ENCODE results near the gene SCUBE3. TPM values are rescaled to one million over a fixed set of nuclear protein-coding genes. Genes with fewer than 3 reads are reported as not detected.

SCUBE3 gene
- total RNA-seq, 4 donors from 2014 or later: 0.37 to 0.68 (median 0.52) TPM

DNA sequence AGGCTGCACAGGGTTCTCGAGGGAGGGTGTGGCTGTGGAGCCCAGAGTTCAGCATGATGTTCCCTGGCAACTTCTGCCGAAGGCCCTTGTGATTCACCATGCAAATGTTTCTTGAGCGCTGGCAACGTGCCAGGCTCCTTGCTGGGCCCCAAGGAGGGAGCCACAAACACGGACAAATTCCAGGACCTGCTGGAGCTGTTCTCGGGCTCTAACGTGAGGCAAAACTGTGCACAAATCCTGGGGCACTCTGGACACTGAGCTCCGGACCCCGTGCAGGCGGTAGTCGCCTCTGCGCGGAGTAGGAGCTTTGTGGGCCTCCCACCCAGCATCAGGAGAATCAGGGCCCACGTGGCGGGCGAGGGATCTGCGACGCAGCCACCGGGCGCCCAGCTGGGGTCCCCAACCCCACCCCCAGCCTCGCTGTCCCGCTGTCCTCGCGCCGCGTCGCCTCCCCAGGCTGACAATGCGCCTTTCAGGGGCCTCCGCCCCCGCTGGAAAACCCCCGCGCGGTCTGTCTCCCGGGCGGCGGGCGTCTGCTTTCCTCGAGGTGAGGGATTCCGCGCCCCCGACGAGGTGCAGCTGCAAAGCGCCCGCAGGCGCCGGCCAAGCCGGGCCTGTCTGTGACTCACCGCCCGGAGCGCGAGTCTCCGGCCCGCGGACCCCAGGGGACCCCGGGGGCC lies 31.7 kb upstream of the SCUBE3 start:
- in situ Hi-C loops (cut with MboI; ENCODE audit: low pct_ligation_motif_present in 1 of 4, low pct_unique_long_range_greater_than_20kb in 1 of 4, low sequenced_read_pairs in 3 of 4): no loop called here
- intact Hi-C loops (cut with DNase I; ENCODE audit: low total_unique reads): no loop called here
- Histone ChIP-seq H3K36me3 (no peaks in the 10 kb centered on the region), H3K4me1 (peaks cover 5 to 14% (median 9%) of the 10 kb centered on the region in 4 donors), H3K27ac (peak overlapping the region in 3 of 4 donors; percentile 11 to 34 (median 20)), H3K9me3 (no peaks in the 10 kb centered on the region), H3K4me3 (no peak overlapping the region), H3K27me3 (no peaks in the 10 kb centered on the region)
- DNase-seq: peak; percentile 58
- TF ChIP-seq CTCF (IDR thresholded peaks at IDR 0.05): no peak
- TF ChIP-seq EP300 (IDR thresholded peaks at IDR 0.05; ENCODE audit: low read depth): no peak
- no peak for TF ChIP-seq POLR2AphosphoS5 (IDR thresholded peaks at IDR 0.05)
- no peak for TF ChIP-seq POLR2A (IDR thresholded peaks at IDR 0.05)
- 63% methylated on average over 54 of the region's 55 CpGs; no CpG with 5 or more reads in 1 of the 2 donors for WGBS, 2 donors (ENCODE audit: low coverage in 1 of 2)

- H3K27me3 ChIP-seq: no peaks in the 10 kb centered on the region
- DNase-seq: no peak
- peaks cover 5 to 14% (median 9%) of the 10 kb centered on the region in 4 donors for H3K4me1 ChIP-seq
- in situ Hi-C loops (cut with MboI; ENCODE audit: low pct_ligation_motif_present in 1 of 4, low pct_unique_long_range_greater_than_20kb in 1 of 4, low sequenced_read_pairs in 3 of 4): no loop called here
- 96 to 100% methylated on average over 1 to 2 of the region's 2 CpGs for whole genome bisulfite sequencing, 2 donors (ENCODE audit: low coverage in 1 of 2)
- no peak overlapping the region for H3K27ac ChIP-seq
- TF ChIP-seq POLR2A (IDR thresholded peaks at IDR 0.05): no peak
- TF ChIP-seq CTCF (IDR thresholded peaks at IDR 0.05): no peak
- TF ChIP-seq POLR2AphosphoS5 (IDR thresholded peaks at IDR 0.05): no peak
- no peak for TF ChIP-seq EP300 (IDR thresholded peaks at IDR 0.05; ENCODE audit: low read depth)
- no peaks in the 10 kb centered on the region for H3K9me3 ChIP-seq
- no peaks in the 10 kb centered on the region for H3K36me3 ChIP-seq
- intact Hi-C loops (cut with DNase I; ENCODE audit: low total_unique reads): no loop called here
- H3K4me3 ChIP-seq: no peak overlapping the region
These were observed 30.5 kb upstream of the SCUBE3 start for GRCh38 chr6:35183281-35183680.

DNA sequence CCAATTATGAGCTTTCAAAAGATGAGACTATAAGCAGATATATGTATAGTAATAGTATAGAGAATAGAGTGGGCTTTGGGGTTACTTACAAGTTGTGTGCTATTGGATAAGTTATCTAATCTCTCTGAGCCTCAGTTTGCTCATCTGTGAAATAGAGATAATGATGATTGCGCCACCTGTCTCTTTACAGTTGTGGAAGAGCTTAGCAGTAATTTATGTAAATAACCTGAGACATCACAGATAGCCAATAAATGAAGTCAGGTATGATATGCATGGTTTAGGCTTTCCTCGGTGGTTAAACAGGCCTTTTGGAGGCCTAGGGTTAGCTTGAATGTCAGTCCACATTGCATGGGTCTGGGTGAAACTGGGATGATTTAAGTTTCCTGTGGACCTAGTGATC lies 29.8 kb upstream of the SCUBE3 start:
- H3K9me3 ChIP-seq: no peaks in the 10 kb centered on the region
- H3K4me3 ChIP-seq: no peak overlapping the region
- 91 to 95% methylated on average over 2 of the region's 2 CpGs for WGBS, 2 donors (ENCODE audit: low coverage in 1 of 2)
- H3K27me3 ChIP-seq: no peaks in the 10 kb centered on the region
- H3K27ac ChIP-seq: no peak overlapping the region
- H3K4me1 ChIP-seq: peaks cover 5 to 14% (median 9%) of the 10 kb centered on the region in 4 donors
- intact Hi-C loops (cut with DNase I; ENCODE audit: low total_unique reads) (no loop called here), in situ Hi-C loops (cut with MboI; ENCODE audit: low pct_ligation_motif_present in 1 of 4, low pct_unique_long_range_greater_than_20kb in 1 of 4, low sequenced_read_pairs in 3 of 4) (no loop called here)
- TF ChIP-seq CTCF (IDR thresholded peaks at IDR 0.05) (no peak), POLR2A (IDR thresholded peaks at IDR 0.05) (no peak), EP300 (IDR thresholded peaks at IDR 0.05; ENCODE audit: low read depth) (no peak), POLR2AphosphoS5 (IDR thresholded peaks at IDR 0.05) (no peak)
- no peak for DNase-seq
- no peaks in the 10 kb centered on the region for H3K36me3 ChIP-seq

GRCh38 chr6:35184580-35185301 lies 29.0 kb upstream of the SCUBE3 start:
- WGBS, 2 donors (ENCODE audit: low coverage in 1 of 2): 70 to 83% methylated on average over 6 to 9 of the region's 9 CpGs
- TF ChIP-seq EP300 (IDR thresholded peaks at IDR 0.05; ENCODE audit: low read depth) (no peak), CTCF (IDR thresholded peaks at IDR 0.05) (no peak), POLR2A (IDR thresholded peaks at IDR 0.05) (no peak), POLR2AphosphoS5 (IDR thresholded peaks at IDR 0.05) (no peak)
- in situ Hi-C loops (cut with MboI; ENCODE audit: low pct_ligation_motif_present in 1 of 4, low pct_unique_long_range_greater_than_20kb in 1 of 4, low sequenced_read_pairs in 3 of 4): no loop called here

More at GRCh38 chr6:35184580-35185301, 29.0 kb upstream of the SCUBE3 start:
- Histone ChIP-seq H3K9me3 (no peaks in the 10 kb centered on the region), H3K27ac (no peak overlapping the region), H3K36me3 (no peaks in the 10 kb centered on the region), H3K27me3 (no peaks in the 10 kb centered on the region), H3K4me1 (peaks cover 5 to 14% (median 9%) of the 10 kb centered on the region in 4 donors), H3K4me3 (no peak overlapping the region)
- DNase-seq: no peak
- intact Hi-C loops (cut with DNase I; ENCODE audit: low total_unique reads): no loop called here
